ENCODE results near the gene HMGCL.

DNA sequence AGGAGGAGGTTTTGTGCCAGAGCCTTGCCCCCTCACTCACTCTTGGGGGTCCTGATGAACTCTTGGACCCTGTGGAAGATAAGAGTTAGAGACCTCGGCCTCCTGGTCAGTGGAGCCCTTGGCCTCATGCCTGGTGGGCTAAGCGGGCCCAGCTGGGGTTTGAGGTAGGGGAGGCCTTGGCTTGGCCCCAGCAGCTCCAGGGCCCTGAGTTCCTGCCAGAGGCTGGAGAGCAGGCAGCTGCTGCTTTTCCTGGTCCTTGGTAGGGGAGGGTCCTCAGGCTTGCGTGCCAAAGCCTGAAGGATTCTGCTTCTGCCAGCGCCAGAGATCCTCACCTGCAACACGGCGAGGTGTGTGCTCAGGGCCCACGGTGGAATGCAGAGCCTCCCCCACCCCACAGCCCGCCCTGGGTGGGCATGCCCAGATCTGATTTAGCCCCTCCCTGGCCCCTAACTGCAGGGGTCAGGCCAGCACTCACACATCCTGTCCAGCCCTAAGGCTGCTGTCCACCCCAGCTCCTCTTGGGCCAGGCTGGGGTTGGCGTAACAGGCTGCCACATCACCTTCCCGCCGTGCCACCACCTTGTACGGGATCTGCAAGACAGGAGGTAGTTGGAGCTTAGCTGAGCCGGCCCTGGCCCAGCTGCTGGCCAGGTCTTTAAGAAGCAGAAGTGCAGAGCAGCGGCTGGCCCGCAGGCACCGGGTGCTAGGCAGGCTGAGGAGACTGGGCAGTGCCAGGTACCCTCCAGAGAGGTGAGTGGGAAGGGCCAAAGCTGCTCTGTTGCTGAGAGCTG lies 29.4 kb downstream of the HMGCL start:
- TF ChIP-seq CTCF (IDR thresholded peaks at IDR 0.05), result no peak
- no peak for TF ChIP-seq POLR2A (IDR thresholded peaks at IDR 0.05)

All from thyroid gland (tissue), 4 donors.